HG02798 (cell line): ENCODE results near the gene PDSS1.

ENCODE experiments used
- ATAC-seq: cut with Tn5 transposase; IDR thresholded peaks from one replicate; pipeline ENCODE4 v1.9.1; 2021; ENCODE audit warnings: mild to moderate bottlenecking; ENCODE audit not compliant: unreplicated experiment, poor library complexity

PDSS1 gene

GRCh38 chr10:26790221-26790995 lies 92.9 kb downstream of the PDSS1 start:
- no peak for ATAC-seq

- ATAC-seq, result no peak
Observed at GRCh38 chr10:26792758-26793495, 95.4 kb downstream of the PDSS1 start.
